Measurements from ENCODE around the gene VWA3A. TPM values are rescaled to one million over a fixed set of nuclear protein-coding genes. Genes with fewer than 3 reads are reported as not detected.

The VWA3A gene
- total and polyA plus RNA-seq, 2 donors (not counting 3 experiments of a cell fraction or from before 2014, with no cell fraction given), result 0.12 to 0.84 TPM

GRCh38 chr16:22162656-22163009 is 70.3 kb downstream of the VWA3A start:
- BruUV-seq (replicated peaks), result no TSS peak
- no peak for FAIRE-seq

More at GRCh38 chr16:22162656-22163009, 70.3 kb downstream of the VWA3A start:
- H3K27ac ChIP-seq (ENCODE audit: insufficient read depth, low read depth, low read length), result no peak overlapping the region
- H4K20me1 ChIP-seq (replicated peaks; ENCODE audit: control insufficient read depth, extremely low read depth, insufficient read depth, low read length), result no peaks in the 10 kb centered on the region
- H3K27me3 ChIP-seq (ENCODE audit: control insufficient read depth in 2 of 2, insufficient read depth in 2 of 2, low read length in 2 of 2), result peaks cover 17 to 29% of the 10 kb centered on the region in 2 experiments
- no peaks in the 10 kb centered on the region for H3K36me3 ChIP-seq (ENCODE audit: control insufficient read depth in 2 of 2, extremely low read depth in 1 of 2, insufficient read depth in 2 of 2, low read length in 2 of 2)
- H3K4me2 ChIP-seq (ENCODE audit: insufficient read depth, low read length), result no peak overlapping the region
- dilution Hi-C loops (cut with MboI; ENCODE audit: extremely low pct_ligation_motif_present, low sequenced_read_pairs), result no loop called here
- intact Hi-C loops (cut with micrococcal nuclease), result no loop called here
- DNase-seq (ENCODE audit: low read depth, low spot score), result no peak
- H3K79me2 ChIP-seq (ENCODE audit: control insufficient read depth, insufficient read depth, low read length), result no peaks in the 10 kb centered on the region
- H3K9ac ChIP-seq (replicated peaks; ENCODE audit: extremely low read depth, insufficient read depth, low read length), result no peak overlapping the region
- H2AFZ ChIP-seq (ENCODE audit: low read depth, low read length), result no peak overlapping the region
- CTCF ChIA-PET, result no interaction called here
- no peaks in the 10 kb centered on the region for H3K9me1 ChIP-seq (replicated peaks; ENCODE audit: control insufficient read depth, extremely low read depth, insufficient read depth, low read length)
- no peak overlapping the region for H3K4me3 ChIP-seq (replicated peaks in 1 of 3; ENCODE audit: insufficient read depth in 1 of 3, low read depth in 1 of 3, low read length in 3 of 3)
- no peaks in the 10 kb centered on the region for H3K4me1 ChIP-seq (ENCODE audit: control insufficient read depth, extremely low read depth, insufficient read depth, low read length)
- POLR2A ChIA-PET, result no interaction called here
- TF ChIP-seq EZH2 (IDR thresholded peaks at IDR 0.05; ENCODE audit: borderline replicate concordance, low read depth, low read length, severe bottlenecking) (no peak), POLR2AphosphoS5 (IDR thresholded peaks at IDR 0.05; ENCODE audit: insufficient read depth, low read depth, low read length) (no peak), JUN (IDR thresholded peaks at IDR 0.05; ENCODE audit: borderline replicate concordance, insufficient read depth, insufficient read length, low read depth) (no peak), MYC (IDR thresholded peaks at IDR 0.05; ENCODE audit: low read depth, low read length) (no peak), MAX (IDR thresholded peaks at IDR 0.05; ENCODE audit: insufficient read depth, insufficient read length) (no peak), CTCF (IDR thresholded peaks at IDR 0.05; ENCODE audit: extremely low read depth in 1 of 2, insufficient read depth in 1 of 2, low read depth in 1 of 2, low read length in 2 of 2) (no peak)
- H3K9me3 ChIP-seq (replicated peaks; ENCODE audit: control insufficient read depth, insufficient read depth, low read length), result no peaks in the 10 kb centered on the region

All from endothelial cell of umbilical vein (primary cell).